ENCODE results near the gene ATAT1. TPM values are rescaled to one million over a fixed set of nuclear protein-coding genes. Genes with fewer than 3 reads are reported as not detected.

The ATAT1 gene
- total and polyA plus RNA-seq, 2 of the 13 experiments (the other 11 are each of a cell fraction or from before 2014, with no cell fraction given): 9.2 to 23.6 TPM

GRCh38 chr6:30654798-30655742, 28.4 kb downstream of the ATAT1 start (continued):
- TF ChIP-seq PATZ1 (CRISPR knock-in tag; IDR thresholded peaks at IDR 0.05): peak; percentile 73; the same call in 1 of the 2 replicates
- no peak for TF ChIP-seq ISX (CRISPR knock-in tag; conservative IDR thresholded peaks at IDR 0.05)
- TF ChIP-seq RCOR2 (CRISPR knock-in tag; IDR thresholded peaks at IDR 0.05): peak; percentile 93
- peak; percentile 75; the same call in 1 of the 2 replicates for TF ChIP-seq ZNF318 (CRISPR knock-in tag; IDR thresholded peaks at IDR 0.05)
- no peak for TF ChIP-seq RFXANK (CRISPR knock-in tag; IDR thresholded peaks at IDR 0.05)
- peak; percentile 67 for TF ChIP-seq NCOR1 (IDR thresholded peaks at IDR 0.05; ENCODE audit: borderline replicate concordance, low read length)
- TF ChIP-seq PHF5A (CRISPR knock-in tag; IDR thresholded peaks at IDR 0.05; ENCODE audit: low read depth, unreplicated experiment): peak; percentile 99
- no peak for TF ChIP-seq ATM (IDR thresholded peaks at IDR 0.05; ENCODE audit: borderline replicate concordance)
- no peak for TF ChIP-seq NCOA5 (CRISPR knock-in tag; IDR thresholded peaks at IDR 0.05)
- no peak for TF ChIP-seq NFE2 (CRISPR knock-in tag; IDR thresholded peaks at IDR 0.05)
- no peak for TF ChIP-seq NFYB (CRISPR knock-in tag; IDR thresholded peaks at IDR 0.05)
- peak; percentile 66; the same call in 1 of the 2 replicates for TF ChIP-seq SRY (CRISPR knock-in tag; IDR thresholded peaks at IDR 0.05)
- peak; percentile 54 for TF ChIP-seq ZNF510 (CRISPR knock-in tag; IDR thresholded peaks at IDR 0.05; ENCODE audit: low read depth)
- TF ChIP-seq FOXP4 (CRISPR knock-in tag; IDR thresholded peaks at IDR 0.05): peak; percentile 87
- peak; percentile 99 for TF ChIP-seq HDAC1 (CRISPR knock-in tag; IDR thresholded peaks at IDR 0.05)
- no peak for TF ChIP-seq ZNF570 (CRISPR knock-in tag; IDR thresholded peaks at IDR 0.05; ENCODE audit: borderline replicate concordance)
- TF ChIP-seq KMT2B (CRISPR knock-in tag; IDR thresholded peaks at IDR 0.05): peak; percentile 65; the same call in 1 of the 2 replicates
